K562 (cell line): Measurements from ENCODE around the gene XRRA1. TPM values are rescaled to one million over a fixed set of nuclear protein-coding genes. Genes with fewer than 3 reads are reported as not detected.

ENCODE experiments used
- MBD2 ChIP-seq: sonication (generic); IDR thresholded peaks from 2 replicates; pipeline ENCODE4 v1.6.1; 2016; ENCODE audit warnings: low read depth, borderline replicate concordance
- SAFB2 ChIP-seq: fragments of 200-400 bp; formaldehyde crosslinking; IDR thresholded peaks from 2 replicates; pipeline ENCODE4 v1.6.1; 2018; ENCODE audit warnings: borderline replicate concordance, low read length, low read depth, moderate library complexity; ENCODE audit not compliant: severe bottlenecking
- SRSF3 ChIP-seq: fragments of 200-400 bp; formaldehyde crosslinking; IDR thresholded peaks from 2 replicates; pipeline ENCODE4 v1.6.1; 2016; ENCODE audit warnings: mild to moderate bottlenecking, low read length, moderate library complexity; ENCODE audit not compliant: insufficient read depth
- ZNF175 ChIP-seq: fragments of 200-800 bp; sonication (Bioruptor generic); IDR thresholded peaks from 2 replicates; pipeline ENCODE4 v1.6.1; 2016; ENCODE audit warnings: low read depth, mild to moderate bottlenecking, missing genetic modification characterization, missing compliant biosample characterization
- ZNF444 ChIP-seq: fragments of 250-450 bp; sonication (Bioruptor Pico); IDR thresholded peaks from 2 replicates; pipeline ENCODE4 v1.4.0; 2020; ENCODE audit warnings: mild to moderate bottlenecking, moderate library complexity
- polyA plus RNA-seq, 8 experiments: library from polyadenylated mRNA; depleted of rRNA in 4 of 8; stranded (reverse) in 5 of 8; unstranded in 3 of 8; fragments of >200 nt; fragmentation: Nextera tagmentation in 2 of 8; fragmentation: Illumina TruSeq in 1 of 8; extraction: Ambion mirVana in 2 of 8; extraction: Trizol in 1 of 8; gene quantifications; 2 replicates each; pipeline versions ENCODE4 v1.2.1 to v1.2.3, GENCODE V29; 2011 to 2014; ENCODE audit warnings: inconsistent platforms in 1 of 8, missing spikeins in 1 of 8
- total RNA-seq, 7 experiments: library from RNA; depleted of rRNA in 6 of 7; stranded (reverse); fragments of >200 nt in 6 of 7; fragmentation: Illumina TruSeq in 2 of 7; extraction: Trizol in 2 of 7; gene quantifications; 2 replicates each; pipeline versions ENCODE4 v1.2.1 to v1.2.3, GENCODE V29; 2011 to 2021; ENCODE audit warnings: low replicate concordance in 1 of 7
- TF ChIP-seq, protein P1 (sequence below), 2 experiments: fragments of 450-650 bp; IDR thresholded peaks; 2 replicates each; pipeline ENCODE4 v1.6.1; 2018; ENCODE audit warnings: mild to moderate bottlenecking in 2 of 2, low read depth in 1 of 2; ENCODE audit not compliant: partially characterized antibody in 2 of 2
- TF ChIP-seq, protein P2 (sequence below), 2 experiments: fragments of 450-650 bp in 1 of 2; sonication (generic) in 1 of 2; formaldehyde crosslinking in 1 of 2; IDR thresholded peaks; 2 replicates each; pipeline versions ENCODE4 v1.7.1 to v1.9.0; 2016 to 2022; ENCODE audit warnings: inconsistent platforms in 1 of 2, mild to moderate bottlenecking in 1 of 2, missing genetic modification reagents in 1 of 2
- TF ChIP-seq, protein P3 (sequence below): sonication (generic); formaldehyde crosslinking; IDR thresholded peaks from 2 replicates; pipeline ENCODE4 v1.8.1; 2023; ENCODE audit warnings: mild to moderate bottlenecking, missing genetic modification reagents
- TF ChIP-seq, protein P4 (sequence below), 2 experiments: fragments of 250-450 bp in 1 of 2; fragments of 450-650 bp in 1 of 2; sonication (Bioruptor Pico) in 1 of 2; IDR thresholded peaks; 2 replicates each; pipeline versions ENCODE4 v1.6.1 to v1.8.0; 2016 to 2021; ENCODE audit warnings: mild to moderate bottlenecking in 2 of 2, moderate library complexity in 2 of 2, missing compliant biosample characterization in 1 of 2, missing genetic modification characterization in 1 of 2
- TF ChIP-seq, protein P5 (sequence below): fragments of 250-450 bp; sonication (Bioruptor Pico); IDR thresholded peaks from 2 replicates; pipeline ENCODE4 v1.8.0; 2021; ENCODE audit warnings: moderate library complexity, mild to moderate bottlenecking, inconsistent platforms

Gene XRRA1
- total and polyA plus RNA-seq, 9 of the 15 experiments (the other 6 are each of a cell fraction or from before 2014, with no cell fraction given) = 5.0 to 22.5 (median 16.0) TPM

DNA sequence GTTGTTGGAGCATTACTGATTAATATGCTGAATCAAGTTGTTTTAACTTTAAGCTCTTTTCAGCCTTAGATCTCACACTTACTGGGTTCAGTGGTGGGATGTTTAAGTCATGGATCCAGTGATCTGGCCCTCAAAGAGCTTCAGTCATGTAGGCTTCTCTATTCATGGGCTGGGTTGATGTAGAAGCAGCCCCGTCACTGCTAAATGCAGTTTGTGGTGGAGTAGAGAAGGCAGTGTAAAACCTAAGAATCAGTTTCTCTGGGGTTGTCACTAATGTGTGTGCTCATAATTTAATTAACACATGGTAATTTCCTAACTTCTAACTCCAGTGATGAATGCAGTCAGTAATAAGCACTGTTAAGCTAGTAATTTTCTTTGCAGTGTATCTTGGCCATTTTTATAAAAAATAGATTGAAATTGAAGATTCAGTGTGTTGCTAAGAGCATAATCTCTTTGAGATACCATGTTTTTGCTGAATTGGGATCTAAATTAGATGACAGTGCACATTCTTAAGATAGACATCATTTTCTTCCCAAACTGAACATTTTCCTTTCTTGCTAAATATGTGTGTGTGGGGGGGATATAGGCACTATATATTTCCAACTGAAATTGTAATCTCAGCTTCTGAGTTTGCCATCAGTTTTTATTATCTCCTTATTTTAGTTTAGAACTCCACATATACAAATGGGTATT lies 9.2 kb upstream of the XRRA1 start (continued):
- TF ChIP-seq, protein P1, sequence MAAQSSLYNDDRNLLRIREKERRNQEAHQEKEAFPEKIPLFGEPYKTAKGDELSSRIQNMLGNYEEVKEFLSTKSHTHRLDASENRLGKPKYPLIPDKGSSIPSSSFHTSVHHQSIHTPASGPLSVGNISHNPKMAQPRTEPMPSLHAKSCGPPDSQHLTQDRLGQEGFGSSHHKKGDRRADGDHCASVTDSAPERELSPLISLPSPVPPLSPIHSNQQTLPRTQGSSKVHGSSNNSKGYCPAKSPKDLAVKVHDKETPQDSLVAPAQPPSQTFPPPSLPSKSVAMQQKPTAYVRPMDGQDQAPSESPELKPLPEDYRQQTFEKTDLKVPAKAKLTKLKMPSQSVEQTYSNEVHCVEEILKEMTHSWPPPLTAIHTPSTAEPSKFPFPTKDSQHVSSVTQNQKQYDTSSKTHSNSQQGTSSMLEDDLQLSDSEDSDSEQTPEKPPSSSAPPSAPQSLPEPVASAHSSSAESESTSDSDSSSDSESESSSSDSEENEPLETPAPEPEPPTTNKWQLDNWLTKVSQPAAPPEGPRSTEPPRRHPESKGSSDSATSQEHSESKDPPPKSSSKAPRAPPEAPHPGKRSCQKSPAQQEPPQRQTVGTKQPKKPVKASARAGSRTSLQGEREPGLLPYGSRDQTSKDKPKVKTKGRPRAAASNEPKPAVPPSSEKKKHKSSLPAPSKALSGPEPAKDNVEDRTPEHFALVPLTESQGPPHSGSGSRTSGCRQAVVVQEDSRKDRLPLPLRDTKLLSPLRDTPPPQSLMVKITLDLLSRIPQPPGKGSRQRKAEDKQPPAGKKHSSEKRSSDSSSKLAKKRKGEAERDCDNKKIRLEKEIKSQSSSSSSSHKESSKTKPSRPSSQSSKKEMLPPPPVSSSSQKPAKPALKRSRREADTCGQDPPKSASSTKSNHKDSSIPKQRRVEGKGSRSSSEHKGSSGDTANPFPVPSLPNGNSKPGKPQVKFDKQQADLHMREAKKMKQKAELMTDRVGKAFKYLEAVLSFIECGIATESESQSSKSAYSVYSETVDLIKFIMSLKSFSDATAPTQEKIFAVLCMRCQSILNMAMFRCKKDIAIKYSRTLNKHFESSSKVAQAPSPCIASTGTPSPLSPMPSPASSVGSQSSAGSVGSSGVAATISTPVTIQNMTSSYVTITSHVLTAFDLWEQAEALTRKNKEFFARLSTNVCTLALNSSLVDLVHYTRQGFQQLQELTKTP (IDR thresholded peaks at IDR 0.05; ENCODE audit: low read depth in 1 of 2, partially characterized antibody in 2 of 2) = no peak
- TF ChIP-seq SAFB2 (no peak), MBD2 (no peak), SRSF3 (no peak), ZNF444 (CRISPR knock-in tag) (no peak), ZNF175 (CRISPR knock-in tag) (no peak)
- TF ChIP-seq, protein P2, sequence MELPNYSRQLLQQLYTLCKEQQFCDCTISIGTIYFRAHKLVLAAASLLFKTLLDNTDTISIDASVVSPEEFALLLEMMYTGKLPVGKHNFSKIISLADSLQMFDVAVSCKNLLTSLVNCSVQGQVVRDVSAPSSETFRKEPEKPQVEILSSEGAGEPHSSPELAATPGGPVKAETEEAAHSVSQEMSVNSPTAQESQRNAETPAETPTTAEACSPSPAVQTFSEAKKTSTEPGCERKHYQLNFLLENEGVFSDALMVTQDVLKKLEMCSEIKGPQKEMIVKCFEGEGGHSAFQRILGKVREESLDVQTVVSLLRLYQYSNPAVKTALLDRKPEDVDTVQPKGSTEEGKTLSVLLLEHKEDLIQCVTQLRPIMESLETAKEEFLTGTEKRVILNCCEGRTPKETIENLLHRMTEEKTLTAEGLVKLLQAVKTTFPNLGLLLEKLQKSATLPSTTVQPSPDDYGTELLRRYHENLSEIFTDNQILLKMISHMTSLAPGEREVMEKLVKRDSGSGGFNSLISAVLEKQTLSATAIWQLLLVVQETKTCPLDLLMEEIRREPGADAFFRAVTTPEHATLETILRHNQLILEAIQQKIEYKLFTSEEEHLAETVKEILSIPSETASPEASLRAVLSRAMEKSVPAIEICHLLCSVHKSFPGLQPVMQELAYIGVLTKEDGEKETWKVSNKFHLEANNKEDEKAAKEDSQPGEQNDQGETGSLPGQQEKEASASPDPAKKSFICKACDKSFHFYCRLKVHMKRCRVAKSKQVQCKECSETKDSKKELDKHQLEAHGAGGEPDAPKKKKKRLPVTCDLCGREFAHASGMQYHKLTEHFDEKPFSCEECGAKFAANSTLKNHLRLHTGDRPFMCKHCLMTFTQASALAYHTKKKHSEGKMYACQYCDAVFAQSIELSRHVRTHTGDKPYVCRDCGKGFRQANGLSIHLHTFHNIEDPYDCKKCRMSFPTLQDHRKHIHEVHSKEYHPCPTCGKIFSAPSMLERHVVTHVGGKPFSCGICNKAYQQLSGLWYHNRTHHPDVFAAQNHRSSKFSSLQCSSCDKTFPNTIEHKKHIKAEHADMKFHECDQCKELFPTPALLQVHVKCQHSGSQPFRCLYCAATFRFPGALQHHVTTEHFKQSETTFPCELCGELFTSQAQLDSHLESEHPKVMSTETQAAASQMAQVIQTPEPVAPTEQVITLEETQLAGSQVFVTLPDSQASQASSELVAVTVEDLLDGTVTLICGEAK (IDR thresholded peaks at IDR 0.05) = no peak
- TF ChIP-seq, protein P2 (CRISPR knock-in tag; IDR thresholded peaks at IDR 0.05) = no peak
- TF ChIP-seq, protein P3, sequence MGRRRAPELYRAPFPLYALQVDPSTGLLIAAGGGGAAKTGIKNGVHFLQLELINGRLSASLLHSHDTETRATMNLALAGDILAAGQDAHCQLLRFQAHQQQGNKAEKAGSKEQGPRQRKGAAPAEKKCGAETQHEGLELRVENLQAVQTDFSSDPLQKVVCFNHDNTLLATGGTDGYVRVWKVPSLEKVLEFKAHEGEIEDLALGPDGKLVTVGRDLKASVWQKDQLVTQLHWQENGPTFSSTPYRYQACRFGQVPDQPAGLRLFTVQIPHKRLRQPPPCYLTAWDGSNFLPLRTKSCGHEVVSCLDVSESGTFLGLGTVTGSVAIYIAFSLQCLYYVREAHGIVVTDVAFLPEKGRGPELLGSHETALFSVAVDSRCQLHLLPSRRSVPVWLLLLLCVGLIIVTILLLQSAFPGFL = no peak
- TF ChIP-seq, protein P4, sequence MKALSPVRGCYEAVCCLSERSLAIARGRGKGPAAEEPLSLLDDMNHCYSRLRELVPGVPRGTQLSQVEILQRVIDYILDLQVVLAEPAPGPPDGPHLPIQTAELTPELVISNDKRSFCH (CRISPR knock-in tag; IDR thresholded peaks at IDR 0.05) = no peak
- TF ChIP-seq, protein P4 (tag; IDR thresholded peaks at IDR 0.05) = no peak
- TF ChIP-seq, protein P5, sequence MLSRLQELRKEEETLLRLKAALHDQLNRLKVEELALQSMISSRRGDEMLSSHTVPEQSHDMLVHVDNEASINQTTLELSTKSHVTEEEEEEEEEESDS (CRISPR knock-in tag) = no peak
